SU-DHL-6 (cell line): ENCODE results near the gene NCOA5.

Experiments used
- H2AFZ ChIP-seq: fragments of 200-600 bp; sonication (generic); 2 replicates; pipeline ENCODE4 v1.6.1; 2014; ENCODE audit warnings: low read depth, mild to moderate bottlenecking, moderate library complexity, mixed read lengths, antibody characterized with exemption, low read length; ENCODE audit not compliant: severe bottlenecking
- H3F3A ChIP-seq: fragments of 200-600 bp; shearing (Covaris generic); 2 replicates; pipeline ENCODE4 v1.6.0; 2016; ENCODE audit warnings: antibody characterized with exemption, mild to moderate bottlenecking; ENCODE audit not compliant: insufficient read depth
- H3K27ac ChIP-seq: fragments of 200-600 bp; sonication (generic); 2 replicates; pipeline ENCODE4 v1.5.1; 2016; ENCODE audit warnings: low read depth, mild to moderate bottlenecking, low read length, moderate library complexity, mixed read lengths
- H3K27me3 ChIP-seq: fragments of 200-600 bp; sonication (generic), shearing (Covaris generic); 2 replicates; pipeline ENCODE4 v1.6.0; 2014; ENCODE audit warnings: mild to moderate bottlenecking, low read length
- H3K36me3 ChIP-seq: fragments of 200-600 bp; sonication (generic); 2 replicates; pipeline ENCODE4 v1.6.1; 2014; ENCODE audit warnings: mild to moderate bottlenecking, low read length, mixed read lengths
- H3K4me2 ChIP-seq: fragments of 300-600, 200-600 bp; shearing (Covaris generic), sonication (generic); 2 replicates; pipeline ENCODE4 v1.6.0; 2014; ENCODE audit warnings: low read length, low read depth, mild to moderate bottlenecking; ENCODE audit not compliant: poor library complexity, severe bottlenecking
- H3K4me3 ChIP-seq: fragments of 200-600 bp; sonication (generic); 2 replicates; pipeline ENCODE4 v1.5.1; 2014; ENCODE audit warnings: antibody characterized with exemption, low read length, mild to moderate bottlenecking, mixed read lengths; ENCODE audit not compliant: insufficient read depth, poor library complexity, severe bottlenecking
- H3K79me2 ChIP-seq: fragments of 200-600 bp; sonication (generic); 2 replicates; pipeline ENCODE4 v1.6.1; 2014; ENCODE audit warnings: mild to moderate bottlenecking, low read length, moderate library complexity; ENCODE audit not compliant: insufficient read depth
- H3K9ac ChIP-seq: fragments of 200-600 bp; sonication (generic); 2 replicates; pipeline ENCODE4 v1.7.0; 2014; ENCODE audit warnings: mild to moderate bottlenecking, low read length
- H3K9me2 ChIP-seq: fragments of 200-600 bp; sonication (generic); replicated peaks from 2 replicates; pipeline ENCODE4 v1.6.1; 2014; ENCODE audit warnings: low read length; ENCODE audit not compliant: insufficient read depth
- H3K9me3 ChIP-seq: fragments of 200-600 bp; sonication (generic); 2 replicates; pipeline ENCODE4 v1.6.1; 2014; ENCODE audit warnings: low read length, mixed read lengths; ENCODE audit not compliant: insufficient read depth
- H4K20me1 ChIP-seq: fragments of 200-600 bp; sonication (generic); 2 replicates; pipeline ENCODE4 v1.6.1; 2014; ENCODE audit warnings: low read depth, mild to moderate bottlenecking, antibody characterized with exemption, low read length, moderate library complexity, mixed read lengths
- CTCF ChIP-seq: fragments of 200-600 bp; sonication (generic); IDR thresholded peaks from one replicate; pipeline ENCODE4 v1.5.1; 2017; ENCODE audit warnings: antibody characterized with exemption, mild to moderate bottlenecking, low read length, moderate library complexity; ENCODE audit not compliant: insufficient read depth, poor library complexity, severe bottlenecking
- EZH2phosphoT487 ChIP-seq: fragments of 200-600 bp; sonication (generic), shearing (Covaris generic); conservative IDR thresholded peaks from 2 replicates; pipeline ENCODE4 v1.6.1; 2018; ENCODE audit warnings: mild to moderate bottlenecking, antibody characterized with exemption, low read length, moderate library complexity, mixed read lengths

The NCOA5 gene

GRCh38 chr20:46049815-46050214 is 39.9 kb downstream of the NCOA5 start:
- TF ChIP-seq CTCF = no peak
- no peak for TF ChIP-seq EZH2phosphoT487
- Histone ChIP-seq H3F3A (no peaks in the 10 kb centered on the region), H3K9ac (no peak overlapping the region)

DNA sequence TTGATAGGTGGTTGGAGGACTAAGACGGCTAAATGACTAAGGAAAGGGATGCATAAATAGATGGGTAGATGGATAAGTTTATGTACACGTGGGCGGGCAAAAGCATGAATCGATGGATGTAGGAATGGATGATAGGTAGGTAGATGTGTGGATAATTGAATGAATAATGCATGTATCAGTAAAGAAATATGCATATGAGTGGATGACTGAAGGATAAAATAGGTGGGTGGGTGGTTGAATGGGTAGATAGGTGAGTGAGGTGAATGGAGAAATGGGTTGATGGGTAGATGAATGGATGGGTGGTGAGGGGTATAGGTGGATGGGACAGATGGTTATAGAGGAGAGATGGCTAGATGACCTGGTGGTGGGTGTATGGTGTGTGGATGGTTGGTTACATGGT is 40.6 kb downstream of the NCOA5 start:
- Histone ChIP-seq H4K20me1 (no peaks in the 10 kb centered on the region), H2AFZ (no peak overlapping the region), H3K79me2 (no peaks in the 10 kb centered on the region), H3K27me3 (no peaks in the 10 kb centered on the region; the same call in 1 of the 2 replicates), H3F3A (no peaks in the 10 kb centered on the region), H3K9me3 (no peaks in the 10 kb centered on the region), H3K27ac (no peak overlapping the region), H3K9ac (no peak overlapping the region), H3K4me3 (no peak overlapping the region), H3K36me3 (no peaks in the 10 kb centered on the region), H3K9me2 (no peaks in the 10 kb centered on the region), H3K4me2 (no peak overlapping the region)
- TF ChIP-seq EZH2phosphoT487 (no peak), CTCF (no peak)

More at GRCh38 chr20:46049815-46050214, 39.9 kb downstream of the NCOA5 start:
- Histone ChIP-seq H3K36me3 (no peaks in the 10 kb centered on the region), H3K9me3 (no peaks in the 10 kb centered on the region), H2AFZ (no peak overlapping the region), H3K4me3 (no peak overlapping the region), H3K27ac (no peak overlapping the region), H3K9me2 (no peaks in the 10 kb centered on the region), H3K79me2 (no peaks in the 10 kb centered on the region), H3K4me2 (no peak overlapping the region), H3K27me3 (no peaks in the 10 kb centered on the region; the same call in 1 of the 2 replicates), H4K20me1 (no peaks in the 10 kb centered on the region)

DNA sequence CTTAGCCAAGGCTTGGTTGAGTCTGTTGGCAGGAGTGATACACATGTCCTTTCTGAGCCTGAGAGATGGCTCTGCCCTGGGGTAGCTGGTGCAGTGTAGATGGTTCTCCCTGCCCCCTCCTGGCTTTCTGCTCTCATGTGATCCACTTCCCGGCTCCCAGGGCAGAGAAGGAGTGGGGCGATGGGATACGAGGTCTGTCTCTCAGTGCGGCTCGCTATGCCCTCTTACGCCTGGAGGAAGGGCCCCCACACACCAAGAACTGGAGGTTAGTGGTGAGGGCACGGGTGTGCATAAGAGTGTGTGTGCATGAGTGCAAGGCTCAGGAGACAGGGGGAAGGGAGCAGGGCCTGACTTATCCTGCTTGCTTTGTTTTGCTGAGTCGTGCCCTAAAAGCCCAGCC is 41.9 kb downstream of the NCOA5 start:
- Histone ChIP-seq H3K27ac (no peak overlapping the region), H3K79me2 (no peaks in the 10 kb centered on the region), H3K36me3 (no peaks in the 10 kb centered on the region), H3K27me3 (no peaks in the 10 kb centered on the region; the same call in 1 of the 2 replicates), H3K9me2 (no peaks in the 10 kb centered on the region), H3K9me3 (no peaks in the 10 kb centered on the region), H4K20me1 (no peaks in the 10 kb centered on the region), H3F3A (no peaks in the 10 kb centered on the region), H3K4me3 (no peak overlapping the region), H3K9ac (no peak overlapping the region), H3K4me2 (no peak overlapping the region), H2AFZ (no peak overlapping the region)
- TF ChIP-seq EZH2phosphoT487 (no peak), CTCF (no peak)
